Glomerular visceral epithelial cell (primary cell): ENCODE data around the gene CDH19.
A peak's percentile ranks its signal among the peaks of the same experiment; 100 is the strongest.
"Not testable (repeated sequence)": the region's sequence is repeated elsewhere in the genome, so short reads cannot be mapped to it uniquely, and the experiment has no call there.

Experiments used
- DNase-seq: peaks from one replicate; pipeline ENCODE4 v3.0.0-alpha.2; 2016; ENCODE audit errors: extremely low spot score

Gene CDH19

DNA sequence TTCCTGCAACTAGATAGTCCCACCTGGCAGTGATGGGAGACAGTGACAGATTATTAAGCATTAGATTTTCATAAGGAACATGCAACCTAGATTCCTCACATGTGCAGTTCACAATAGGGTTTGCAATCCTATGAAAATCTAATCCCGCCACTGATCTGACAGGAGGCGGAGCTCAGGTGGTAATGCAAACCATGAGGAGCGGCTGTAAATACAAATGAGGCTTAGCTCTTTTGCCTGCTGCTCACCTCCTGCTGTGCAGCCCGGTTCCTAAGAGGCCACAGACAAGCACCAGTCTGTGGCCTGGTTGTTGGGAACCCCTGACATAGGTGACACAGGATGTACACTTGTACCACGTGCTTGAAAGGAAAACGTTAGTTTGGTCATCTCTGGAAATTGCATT, 41.6 kb downstream of the CDH19 start:
- DNase-seq = no peak

DNA sequence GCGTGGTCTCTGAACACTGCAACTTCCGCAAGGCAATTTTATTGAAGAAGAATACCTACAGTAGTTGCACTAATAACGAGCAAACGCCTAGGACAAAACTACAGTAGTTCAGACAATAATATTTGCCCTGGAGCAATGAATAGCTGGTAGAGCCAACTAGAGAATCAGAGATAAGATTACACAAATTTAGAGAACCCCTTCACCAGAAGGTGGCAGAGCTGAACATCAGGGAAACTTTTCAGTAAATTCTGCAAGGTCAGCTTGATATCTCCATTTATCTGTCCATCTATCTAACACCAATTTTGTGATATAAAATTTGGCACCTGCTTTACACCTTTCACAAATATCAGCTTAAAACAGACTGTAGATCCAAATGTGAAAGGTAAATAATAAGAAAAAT, 43.8 kb downstream of the CDH19 start:
- DNase-seq = peak; percentile 19

DNA sequence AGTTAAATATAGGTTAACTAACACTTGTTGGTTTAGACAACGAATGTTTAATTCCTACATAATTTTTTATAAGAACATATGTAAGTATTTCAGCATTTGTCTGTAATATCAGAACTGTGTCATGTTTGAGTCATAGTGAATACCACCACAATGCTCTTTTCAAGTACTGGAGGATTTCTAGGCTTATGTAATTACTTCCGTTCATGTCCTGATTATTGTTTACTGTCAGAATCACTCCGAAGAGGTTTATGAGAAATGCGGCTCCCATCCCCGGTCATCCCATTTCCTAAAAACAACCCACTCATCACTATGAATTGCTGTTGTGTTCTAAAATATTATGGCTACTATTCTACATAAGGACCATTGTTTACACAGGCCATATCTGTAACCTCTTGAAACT, 45.1 kb downstream of the CDH19 start:
- no peak for DNase-seq

DNA sequence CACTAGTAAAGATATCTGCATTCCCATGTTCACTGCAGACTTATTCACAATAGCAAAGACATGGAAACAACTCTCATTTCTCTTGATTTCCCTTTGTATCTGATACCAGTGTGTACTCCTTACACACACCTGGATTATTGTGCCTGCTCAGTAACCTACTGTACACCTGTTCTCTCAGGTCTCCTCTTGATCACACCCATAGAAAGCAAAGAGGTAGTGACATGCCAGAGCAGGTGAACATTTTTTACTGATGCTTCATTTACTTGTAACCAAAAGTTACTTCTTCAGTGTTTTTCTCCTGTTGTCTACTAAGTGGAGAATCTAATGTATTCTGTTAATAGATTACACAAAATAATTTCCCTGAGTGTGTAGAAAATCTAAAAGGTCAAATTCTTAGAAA, 46.8 kb downstream of the CDH19 start:
- no peak for DNase-seq

DNA sequence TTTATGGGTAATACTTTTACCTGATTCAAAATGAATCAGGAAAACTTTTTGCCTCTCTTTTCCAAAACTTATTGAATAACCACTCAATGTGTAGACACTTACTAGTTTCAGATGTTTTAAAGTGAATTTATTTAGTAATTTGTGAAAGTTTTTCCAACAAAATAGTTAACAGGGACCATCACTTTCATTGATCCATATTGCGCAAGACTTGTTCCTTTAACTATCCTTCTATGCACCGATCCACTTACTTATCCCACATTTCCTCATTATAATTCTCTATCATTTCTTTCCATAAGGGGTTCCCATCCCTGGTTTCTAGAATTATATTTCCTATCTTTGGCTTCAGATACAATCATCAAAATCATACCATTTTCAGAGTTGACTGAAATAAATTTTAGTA, 48.3 kb downstream of the CDH19 start:
- DNase-seq = no peak

DNA sequence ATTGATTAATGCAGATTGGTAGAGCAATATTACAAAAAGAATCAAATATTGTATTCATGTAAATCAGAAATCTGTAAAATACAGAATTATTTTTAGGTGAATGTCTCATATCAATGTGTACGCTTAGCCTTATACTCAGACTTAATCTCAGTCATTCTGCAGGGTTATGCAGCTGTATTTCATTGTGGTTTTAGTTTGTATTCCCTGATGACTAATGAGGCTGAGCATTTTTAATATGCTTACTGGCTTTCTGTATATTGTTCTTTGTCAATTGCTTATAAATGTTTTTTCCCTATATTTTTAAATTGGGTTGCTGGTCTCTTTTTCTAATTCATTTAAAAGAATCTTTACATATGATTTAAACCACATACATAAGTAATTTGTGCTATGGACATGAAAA, 50.1 kb downstream of the CDH19 start:
- DNase-seq = no peak

DNA sequence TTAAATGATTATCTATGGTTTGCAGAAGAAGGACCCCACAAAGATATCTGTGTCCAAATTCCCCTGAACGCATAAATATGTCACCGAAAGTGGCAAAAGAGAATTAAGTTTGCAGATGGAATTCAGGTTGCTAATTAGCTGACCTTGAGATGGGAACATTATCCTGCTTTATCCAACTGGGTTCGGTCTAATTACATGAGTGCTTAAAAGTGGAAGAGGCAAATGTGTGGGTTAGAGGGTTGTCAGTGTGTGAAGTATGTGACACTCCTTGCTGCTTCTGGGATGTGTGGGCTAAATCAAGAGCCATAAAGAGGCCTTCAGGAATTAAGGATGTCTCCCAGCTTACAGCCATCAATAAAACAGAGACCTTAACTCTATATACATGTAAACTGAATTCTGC, 53.5 kb downstream of the CDH19 start:
- DNase-seq = no peak

DNA sequence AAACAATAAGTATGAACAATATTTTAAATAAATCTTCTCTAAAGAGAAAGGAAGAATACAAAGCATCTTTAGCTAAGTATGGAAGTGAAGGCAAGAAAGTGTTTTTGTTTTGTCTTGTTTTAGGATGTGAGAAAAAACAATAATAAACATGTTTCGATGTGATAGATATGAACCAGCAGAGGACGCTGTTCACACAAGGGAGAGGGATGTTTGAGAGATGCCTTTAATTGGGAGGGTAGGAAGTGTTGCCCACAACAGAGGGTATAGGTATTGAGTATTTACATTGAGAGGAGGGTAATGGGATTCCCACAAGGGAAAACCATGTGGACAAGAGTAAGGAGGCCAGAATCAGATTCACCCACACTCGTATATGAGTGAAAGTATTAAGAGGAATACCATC, 55.1 kb downstream of the CDH19 start:
- DNase-seq = no peak

DNA sequence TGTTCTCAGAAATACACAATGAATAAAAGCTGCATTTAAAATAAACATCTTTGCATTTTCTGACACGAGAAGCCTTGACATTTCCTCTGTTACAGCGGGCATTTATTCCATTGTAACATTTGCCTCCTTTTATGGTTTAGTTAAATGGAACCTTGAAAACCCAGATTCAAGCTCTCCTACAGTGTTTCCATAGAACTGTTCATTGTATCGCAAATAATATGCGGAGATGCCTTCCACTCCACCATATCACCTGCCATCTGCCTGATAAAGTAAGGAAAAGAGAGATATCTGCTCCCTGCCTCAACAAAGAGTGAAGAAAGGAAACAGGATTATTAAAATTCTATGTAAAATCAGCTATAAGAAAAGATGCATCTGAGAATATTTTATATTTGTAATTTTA, 69.8 kb downstream of the CDH19 start:
- no peak for DNase-seq

DNA sequence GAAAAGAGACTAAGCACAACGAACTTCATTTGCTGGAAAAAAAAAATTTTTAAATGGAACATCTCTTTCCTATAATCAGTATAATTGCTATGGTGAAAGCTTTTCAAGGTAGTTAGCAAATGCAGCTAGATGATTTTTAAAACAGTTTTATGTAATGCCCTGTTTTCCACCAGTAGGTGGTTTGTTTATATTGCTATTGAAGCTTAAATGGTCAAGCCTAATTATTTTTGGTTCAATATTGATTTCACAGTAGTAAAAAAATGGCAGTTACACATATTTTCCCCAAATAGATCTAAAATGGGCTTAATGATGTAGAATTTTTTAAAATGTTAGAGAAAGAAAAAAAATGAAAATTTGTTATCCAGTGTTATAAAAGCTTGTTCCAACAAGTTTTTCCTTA, 70.2 kb downstream of the CDH19 start:
- DNase-seq = no peak

DNA sequence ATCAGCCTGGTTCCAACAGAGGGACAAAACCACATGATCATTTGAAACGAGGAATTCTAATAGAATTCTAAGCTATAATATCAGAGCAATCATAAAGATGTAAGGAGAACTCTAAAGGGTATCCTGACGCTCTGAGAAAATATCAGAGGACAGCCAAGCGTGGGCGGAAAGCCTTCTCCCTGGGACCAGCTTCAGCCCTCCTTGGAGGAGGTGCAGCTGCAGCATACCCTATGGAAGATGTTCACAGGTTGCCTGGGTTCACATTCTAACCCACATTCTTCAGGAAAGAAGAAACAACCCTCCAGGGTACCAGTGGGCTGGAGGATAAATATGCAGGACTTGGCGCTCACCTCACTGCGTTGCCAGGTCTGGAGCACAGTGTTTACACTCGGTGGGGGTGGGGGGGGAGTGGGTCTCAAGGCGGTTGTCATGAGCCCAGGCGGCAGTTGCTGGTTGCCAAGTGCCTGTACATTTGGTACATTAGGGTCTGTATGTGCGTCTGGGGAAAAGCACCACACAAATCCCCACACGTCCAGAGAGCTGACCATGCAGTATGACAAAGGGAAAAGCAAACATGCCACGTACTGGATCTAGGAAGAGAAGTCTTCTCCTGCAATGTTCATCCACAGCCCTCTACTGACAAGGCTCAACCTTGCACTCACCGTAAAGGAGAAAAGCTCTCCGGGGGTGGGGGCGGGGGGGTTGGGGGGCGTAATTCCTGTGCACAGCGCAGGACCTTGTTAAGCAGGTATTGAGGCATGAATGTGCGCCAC, 80.5 kb downstream of the CDH19 start:
- no peak for DNase-seq

DNA sequence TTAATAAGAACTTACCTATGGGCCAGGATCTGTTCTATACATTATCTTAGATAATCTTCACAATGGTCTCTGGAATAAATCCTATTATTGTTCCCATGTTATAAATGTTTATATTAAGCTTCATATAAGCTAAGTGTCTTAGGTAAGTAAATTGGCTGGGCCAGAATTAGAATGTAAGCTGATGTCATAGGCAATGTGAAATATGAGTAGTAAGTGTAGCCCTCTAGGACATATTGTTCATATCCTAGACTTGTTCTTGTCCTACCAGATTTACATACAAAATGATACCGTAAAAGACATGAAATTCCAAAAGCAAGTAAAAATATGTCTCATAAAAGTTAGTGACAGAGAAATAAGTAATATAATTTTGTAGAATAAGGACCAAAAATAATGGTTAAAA, 89.9 kb downstream of the CDH19 start:
- no peak for DNase-seq

DNA sequence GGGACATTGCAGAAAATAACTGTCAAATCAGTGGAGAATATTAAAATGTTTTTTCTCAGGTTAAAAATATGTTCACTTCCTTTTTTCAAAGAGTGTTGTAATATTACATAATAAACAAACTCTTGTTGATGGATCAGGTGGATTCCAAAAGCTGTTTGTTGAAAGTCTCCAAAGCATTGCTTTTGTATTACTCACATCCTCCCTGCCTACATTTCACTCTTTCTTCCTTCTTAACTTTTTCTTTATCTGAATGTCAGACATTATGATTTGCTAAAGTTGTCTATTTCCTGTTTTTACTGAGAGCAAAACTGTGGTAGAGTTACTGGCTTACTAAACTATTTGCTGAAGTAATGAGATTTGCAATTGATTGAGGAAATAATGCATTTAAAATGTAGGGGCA, 92.1 kb downstream of the CDH19 start:
- peak; percentile 1 for DNase-seq

DNA sequence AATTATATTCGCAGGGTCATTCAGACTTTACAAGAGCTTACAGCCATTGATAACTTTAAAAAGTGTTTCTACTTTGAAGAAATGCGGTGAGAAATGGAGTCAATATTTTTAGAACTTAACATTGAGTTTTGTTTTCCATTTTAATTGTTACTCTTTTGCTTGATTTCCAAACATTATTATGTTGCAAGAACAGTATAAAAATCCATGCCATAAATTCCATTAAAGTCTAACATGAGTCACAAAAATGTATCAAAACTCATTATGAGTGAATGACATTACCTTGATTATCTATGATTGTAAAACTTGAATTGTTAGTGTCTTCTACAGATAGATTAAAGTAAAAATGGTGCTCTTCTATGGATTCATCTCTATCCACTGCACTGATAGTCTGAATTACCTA, 92.6 kb downstream of the CDH19 start:
- no peak for DNase-seq

DNA sequence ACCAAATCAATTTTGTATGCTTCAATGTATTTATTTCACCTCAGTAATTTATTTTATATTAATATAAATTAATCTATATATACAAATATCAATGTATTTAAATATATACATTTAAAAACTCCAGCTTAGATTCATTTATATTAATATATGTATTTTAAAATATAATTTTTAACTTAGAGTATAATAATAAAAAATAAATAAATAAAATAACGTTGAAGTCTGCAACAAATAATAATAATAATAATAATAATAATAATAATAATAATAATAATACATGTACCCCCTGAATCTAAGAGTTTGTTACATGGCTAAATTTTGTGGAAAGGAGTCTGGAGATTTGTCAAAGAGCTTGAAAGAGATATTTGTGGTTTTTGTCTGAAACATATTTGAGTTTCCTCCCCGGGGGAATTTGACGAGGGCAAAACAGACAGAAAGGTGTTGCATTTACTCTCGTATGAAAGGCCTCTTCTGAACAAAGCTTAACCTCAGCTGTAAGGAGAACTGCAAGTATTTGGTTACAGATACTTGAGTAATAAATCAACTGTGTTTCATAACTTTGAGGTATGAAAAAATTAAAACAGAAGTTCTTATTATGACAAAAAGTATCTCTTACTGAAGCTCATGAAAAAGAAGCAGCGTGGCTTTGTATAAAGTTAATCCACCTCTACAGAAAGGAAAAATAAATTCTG, 93.4 kb downstream of the CDH19 start:
- no peak for DNase-seq

DNA sequence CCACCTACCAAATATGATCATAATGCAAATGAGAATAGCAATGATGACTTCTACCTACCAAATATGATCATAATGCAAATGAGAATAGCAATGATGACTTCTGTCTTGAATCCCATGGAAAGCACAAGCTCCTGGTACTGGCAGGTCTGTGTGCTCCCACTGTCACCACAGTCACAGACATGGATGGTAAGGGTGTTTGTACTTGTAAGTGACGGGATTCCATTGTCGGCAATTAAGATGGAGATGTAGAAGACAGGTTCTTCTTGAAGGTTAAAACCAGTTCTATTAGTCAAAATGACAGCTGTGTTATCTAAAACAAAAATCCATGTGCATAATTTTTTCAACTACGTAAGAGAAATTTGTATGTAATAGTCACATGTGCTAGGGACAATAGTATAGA, 95.0 kb downstream of the CDH19 start:
- no peak for DNase-seq

DNA sequence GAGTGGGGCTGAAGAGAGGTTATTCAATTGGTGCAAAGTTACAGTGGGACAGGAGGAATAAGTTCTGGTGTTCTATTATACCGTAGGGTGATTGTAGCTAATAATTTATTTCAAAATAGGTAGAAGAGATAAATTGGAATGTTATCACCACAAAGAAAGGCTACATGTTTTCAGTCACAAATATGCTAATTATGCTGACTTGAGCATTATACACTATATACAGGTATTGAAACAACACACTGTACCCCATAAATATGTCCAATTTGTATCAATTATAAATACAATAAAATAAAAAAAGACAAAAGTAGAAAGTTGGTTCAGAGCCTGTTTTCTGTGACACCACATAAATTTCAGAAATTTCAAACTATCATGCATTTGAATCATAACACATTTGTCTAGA, 97.7 kb downstream of the CDH19 start:
- no peak for DNase-seq

DNA sequence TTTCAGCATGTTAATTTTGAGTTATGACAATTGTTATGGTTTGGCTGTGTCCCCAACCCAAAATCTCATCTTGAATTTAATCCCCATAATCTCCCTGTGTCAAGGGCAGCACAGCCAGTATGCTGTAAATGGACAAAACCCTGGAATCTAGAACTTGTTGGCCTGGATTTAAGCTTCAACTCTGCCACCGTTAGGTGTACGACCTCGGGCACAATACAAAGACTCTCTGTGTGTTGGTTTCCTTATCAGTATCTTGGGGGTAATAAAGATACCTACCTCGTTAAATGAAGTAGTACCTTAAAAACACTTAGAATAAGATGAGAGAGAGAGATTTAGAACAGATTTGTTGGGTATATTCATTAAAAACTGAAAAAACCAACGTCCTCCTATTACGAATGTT, 106.5 kb downstream of the CDH19 start:
- no peak for DNase-seq

DNA sequence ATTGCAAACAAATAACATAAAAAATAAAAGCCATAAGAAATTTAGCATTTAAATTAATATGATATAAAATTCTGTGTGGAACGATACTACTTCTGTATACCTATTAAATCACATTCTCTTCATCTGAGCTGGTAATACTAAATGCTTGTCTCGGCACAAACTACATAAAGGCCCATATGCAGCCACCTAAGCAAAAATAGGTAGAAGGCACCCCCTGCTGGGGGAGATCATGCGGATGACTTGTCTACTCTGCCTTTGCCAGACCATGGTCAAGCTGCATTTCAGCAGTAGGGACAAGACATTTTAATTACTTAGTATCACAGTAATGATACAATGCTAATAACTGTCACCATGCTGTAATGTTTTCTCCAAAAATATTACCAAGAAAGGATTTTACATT, 108.0 kb downstream of the CDH19 start:
- DNase-seq = peak; percentile 48

DNA sequence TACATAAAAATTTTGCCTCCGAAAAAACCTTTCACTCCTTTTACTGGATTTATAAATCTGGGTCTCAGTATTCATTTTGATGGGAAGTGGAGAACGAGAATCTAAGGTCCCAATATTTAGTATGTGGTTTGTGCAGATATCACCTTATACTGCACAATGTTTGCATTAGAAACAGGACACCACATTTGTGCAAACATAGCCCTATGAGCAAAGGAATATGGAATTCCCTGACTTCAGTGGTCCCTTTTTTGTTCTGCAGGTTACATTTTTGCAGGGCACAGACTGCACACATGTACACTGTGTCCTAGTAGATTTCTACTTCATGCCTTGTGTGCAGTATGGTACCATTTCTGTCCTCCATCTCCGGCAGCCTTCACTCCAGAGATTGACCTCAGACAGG, 130.0 kb downstream of the CDH19 start:
- no peak for DNase-seq

DNA sequence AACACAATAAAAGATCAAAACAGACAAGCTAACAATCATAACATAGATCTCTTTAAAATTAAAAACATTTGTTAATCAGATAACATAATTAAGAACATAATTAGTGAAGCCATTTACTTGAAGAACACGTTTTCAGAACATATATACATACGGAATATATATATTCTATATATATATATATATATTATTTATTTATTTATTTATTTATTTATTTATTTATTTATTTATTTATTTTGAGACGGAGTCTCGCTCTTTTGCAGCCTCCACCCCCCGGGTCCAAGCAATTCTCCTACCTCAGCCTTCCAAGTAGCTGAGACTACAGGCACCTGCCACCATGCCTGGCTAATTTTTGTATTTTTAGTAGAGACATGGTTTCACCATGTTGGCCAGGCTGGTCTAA, 137.7 kb downstream of the CDH19 start:
- DNase-seq = not testable (repeated sequence)

DNA sequence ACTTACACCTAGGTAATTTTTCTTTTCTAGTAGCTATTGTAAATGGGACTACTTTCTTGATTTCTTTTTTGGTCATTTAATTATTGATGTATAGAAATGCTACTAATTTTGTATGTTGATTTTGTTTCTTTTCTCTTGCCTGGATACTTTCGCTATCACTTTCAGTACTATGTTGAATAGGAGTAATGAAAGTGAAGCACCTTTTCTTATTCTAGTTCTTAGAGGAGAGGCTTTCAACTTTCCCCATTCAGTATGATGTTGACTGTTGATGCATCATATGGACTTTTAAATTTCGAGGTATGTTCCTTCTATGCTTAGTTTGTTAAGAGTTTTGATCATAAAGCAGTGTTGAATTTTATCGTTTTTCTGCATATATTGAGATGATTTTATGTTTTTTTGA, 142.5 kb downstream of the CDH19 start:
- DNase-seq = no peak

DNA sequence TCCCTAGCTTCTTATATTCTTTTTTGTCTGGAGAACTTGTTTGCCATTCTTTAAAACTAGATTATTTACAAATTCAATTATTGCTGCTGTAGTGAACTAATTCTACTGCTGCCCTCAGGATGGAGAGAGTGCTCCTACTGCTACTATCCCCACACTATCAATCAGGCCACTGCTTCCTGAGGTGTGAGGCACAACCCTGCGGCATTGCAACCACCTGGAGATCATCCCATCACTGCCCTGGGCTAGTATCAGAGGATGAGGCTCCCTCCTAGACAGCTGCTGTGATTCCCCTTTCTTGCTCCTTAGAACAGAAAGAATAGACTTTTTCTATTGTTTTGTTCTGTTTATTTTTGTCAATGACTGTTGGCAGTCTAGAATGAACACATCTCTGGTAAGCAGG, 146.6 kb downstream of the CDH19 start:
- DNase-seq = no peak
